Measurements from ENCODE around the gene CES5A. TPM values are rescaled to one million over a fixed set of nuclear protein-coding genes. Genes with fewer than 3 reads are reported as not detected.
A peak's percentile ranks its signal among the peaks of the same experiment; 100 is the strongest.
"Not testable (repeated sequence)": the region's sequence is repeated elsewhere in the genome, so short reads cannot be mapped to it uniquely, and the experiment has no call there.

Gene CES5A
- total RNA-seq, 1 donor from 2014 or later, result 0.51 TPM

DNA sequence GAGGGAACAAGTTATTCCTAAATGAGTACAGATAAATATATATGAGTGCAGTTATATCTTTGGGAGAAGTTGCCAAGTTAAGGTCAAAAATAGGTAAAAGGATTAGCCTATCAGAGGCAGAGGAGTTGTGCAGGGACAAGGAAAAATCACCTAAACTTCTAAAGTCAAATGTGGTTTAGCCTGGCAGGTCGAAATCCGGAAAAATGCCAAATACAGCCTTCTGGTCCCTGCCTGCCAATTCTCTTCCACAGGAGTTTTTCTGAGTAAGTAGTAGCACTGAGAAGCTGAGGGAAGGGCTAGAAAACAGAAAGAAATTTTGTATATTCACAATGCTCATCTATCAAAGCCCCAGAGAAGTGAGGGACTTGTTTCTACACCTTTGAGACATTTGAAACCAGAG lies 17.6 kb upstream of the CES5A start:
- intact Hi-C loops (cut with DNase I), result no loop called here
- DNase-seq (ENCODE audit: missing footprints) (no peak), ATAC-seq (no peak)

- intact Hi-C loops (cut with DNase I), result no loop called here
- DNase-seq (ENCODE audit: missing footprints) (no peak), ATAC-seq (no peak)
Measured at GRCh38 chr16:55889518-55889917, 14.3 kb upstream of the CES5A start.

GRCh38 chr16:55888546-55888945 lies 13.4 kb upstream of the CES5A start:
- intact Hi-C loops (cut with DNase I), result no loop called here
- DNase-seq (ENCODE audit: missing footprints), result no peak
- ATAC-seq, result no peak

- intact Hi-C loops (cut with DNase I), result no loop called here
- DNase-seq (ENCODE audit: missing footprints) (no peak), ATAC-seq (no peak)
Measured at GRCh38 chr16:55876854-55877253, 1.7 kb upstream of the CES5A start.

DNA sequence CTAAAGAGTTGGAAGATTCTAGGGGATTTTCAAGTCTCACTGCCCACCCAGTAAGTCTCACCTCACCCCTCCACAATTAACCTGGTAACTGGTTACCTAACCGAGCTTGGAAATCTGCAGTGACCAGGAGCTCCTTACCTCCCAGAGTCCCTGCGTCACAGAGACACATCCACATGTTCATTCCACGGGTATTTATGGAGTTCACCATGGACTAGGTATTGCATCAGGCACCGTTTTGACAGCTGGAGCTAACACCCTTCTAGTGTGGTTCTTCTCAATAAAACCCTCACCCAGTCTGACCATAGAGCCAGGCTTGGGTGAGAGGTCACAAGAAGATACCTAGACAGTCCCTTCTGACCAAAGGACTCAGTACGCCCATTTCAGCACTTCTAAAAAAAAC lies 2.1 kb downstream of the CES5A start:
- no peak for ATAC-seq
- intact Hi-C loops (cut with DNase I), result no loop called here
- DNase-seq (ENCODE audit: missing footprints), result no peak

- DNase-seq (ENCODE audit: missing footprints) (no peak), ATAC-seq (no peak)
- intact Hi-C loops (cut with DNase I), result no loop called here
Measured at GRCh38 chr16:55872130-55872529, 3.0 kb downstream of the CES5A start.

- intact Hi-C loops (cut with DNase I), result no loop called here
- no peak for DNase-seq (ENCODE audit: missing footprints)
Measured at GRCh38 chr16:55871411-55872038, 3.6 kb downstream of the CES5A start.

GRCh38 chr16:55868980-55869379 lies 6.2 kb downstream of the CES5A start:
- ATAC-seq (no peak), DNase-seq (ENCODE audit: missing footprints) (no peak)
- intact Hi-C loops (cut with DNase I), result no loop called here

More at GRCh38 chr16:55871411-55872038, 3.6 kb downstream of the CES5A start:
- ATAC-seq, result no peak

DNA sequence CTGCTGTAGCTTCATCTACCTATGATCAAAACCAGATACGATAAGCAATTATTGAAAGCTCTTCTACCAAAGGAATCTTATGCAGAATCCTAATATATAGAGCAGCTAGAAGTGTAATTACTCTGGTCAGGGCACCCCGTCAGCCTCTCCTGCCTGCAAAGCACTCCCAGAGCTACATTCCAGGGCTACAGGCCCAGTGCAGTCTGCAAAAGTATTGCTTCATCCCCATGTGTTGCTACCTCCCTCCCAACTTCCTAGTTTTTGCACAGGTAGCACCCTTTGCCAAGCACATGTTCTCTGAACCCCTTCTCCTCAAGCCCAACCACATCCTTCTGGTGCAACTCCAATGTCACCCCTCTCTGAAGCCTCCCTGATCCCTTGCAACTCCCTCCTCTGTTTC lies 7.0 kb downstream of the CES5A start:
- intact Hi-C loops (cut with DNase I), result no loop called here
- DNase-seq (ENCODE audit: missing footprints) (no peak), ATAC-seq (no peak)

DNA sequence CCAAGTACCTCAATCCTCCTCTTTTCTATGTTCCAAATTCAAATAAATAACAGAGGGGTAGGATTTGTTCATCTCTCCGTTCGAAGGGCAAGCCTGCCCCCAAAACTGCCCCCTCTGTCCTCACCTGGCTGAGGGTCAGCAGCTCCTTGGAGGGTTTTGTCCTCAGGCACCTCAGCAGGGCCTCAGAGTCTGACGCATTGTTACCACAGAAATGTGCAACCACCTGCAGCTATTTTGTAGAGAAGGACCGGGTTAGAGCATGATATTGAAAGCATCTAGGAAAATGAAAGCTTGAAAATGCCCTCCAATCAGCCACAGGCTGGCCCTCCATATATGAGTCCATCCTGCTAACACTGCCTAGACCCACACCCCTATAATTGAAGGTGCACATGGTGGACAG lies 13.9 kb downstream of the CES5A start:
- ATAC-seq (no peak), DNase-seq (ENCODE audit: missing footprints) (no peak)
- intact Hi-C loops (cut with DNase I), result no loop called here

DNA sequence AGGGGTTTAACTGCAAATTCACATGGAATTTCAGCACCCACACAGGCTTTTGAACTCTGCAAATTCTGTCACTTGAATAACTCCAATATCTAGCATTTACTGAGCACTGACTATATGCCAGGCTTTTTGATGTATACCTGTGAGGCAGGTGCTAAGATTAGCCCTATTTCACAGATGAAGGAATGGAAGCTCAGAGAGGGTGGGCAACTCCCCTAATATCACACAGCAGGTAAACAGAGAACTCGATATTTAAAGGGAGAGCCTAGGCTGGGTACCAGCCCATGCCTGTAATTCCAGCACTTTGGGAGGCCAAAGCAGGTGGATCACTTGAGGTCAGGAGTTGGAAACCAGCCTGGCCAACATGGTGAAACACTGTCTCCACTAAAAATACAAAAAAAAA lies 17.5 kb downstream of the CES5A start:
- intact Hi-C loops (cut with DNase I); DNase-seq (ENCODE audit: missing footprints); ATAC-seq: not testable (repeated sequence)

DNA sequence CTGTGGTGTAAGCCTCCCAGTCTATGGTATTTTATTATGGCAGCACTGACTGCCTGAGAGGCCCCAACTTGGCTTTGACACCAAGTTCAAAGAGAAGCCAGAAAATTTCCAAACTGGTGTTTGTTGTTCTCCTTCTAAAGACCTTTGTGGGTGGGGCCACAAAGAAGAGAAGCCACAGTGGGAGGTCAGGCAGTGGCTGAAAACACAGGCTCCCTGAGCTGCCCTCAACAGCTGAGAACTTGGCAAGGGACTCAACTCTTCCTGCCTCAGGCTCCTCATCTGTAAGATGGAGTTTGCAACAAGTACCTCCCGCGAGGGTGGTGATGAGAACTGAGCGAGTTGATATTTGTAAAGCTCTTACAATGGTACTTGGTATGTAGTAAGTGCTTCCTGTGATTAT lies 18.2 kb downstream of the CES5A start:
- intact Hi-C loops (cut with DNase I), result no loop called here
- DNase-seq (ENCODE audit: missing footprints), result no peak
- no peak for ATAC-seq

GRCh38 chr16:55853114-55853513 lies 22.1 kb downstream of the CES5A start:
- ATAC-seq (no peak), DNase-seq (ENCODE audit: missing footprints) (no peak)
- intact Hi-C loops (cut with DNase I), result no loop called here

- ATAC-seq (no peak), DNase-seq (ENCODE audit: missing footprints) (no peak)
- intact Hi-C loops (cut with DNase I), result no loop called here
Measured at GRCh38 chr16:55849536-55849935, 25.6 kb downstream of the CES5A start.

- DNase-seq (ENCODE audit: missing footprints) (no peak), ATAC-seq (no peak)
- intact Hi-C loops (cut with DNase I), result no loop called here
Measured at GRCh38 chr16:55846598-55847346, 28.4 kb downstream of the CES5A start.

- no peak for DNase-seq (ENCODE audit: missing footprints)
- intact Hi-C loops (cut with DNase I), result loop anchor here (5.0 kb wide), 1 partner anchor 376 kb away; no protein-coding TSS in a partner anchor
- no peak for ATAC-seq
Measured at GRCh38 chr16:55843105-55843395, 32.1 kb downstream of the CES5A start.

DNA sequence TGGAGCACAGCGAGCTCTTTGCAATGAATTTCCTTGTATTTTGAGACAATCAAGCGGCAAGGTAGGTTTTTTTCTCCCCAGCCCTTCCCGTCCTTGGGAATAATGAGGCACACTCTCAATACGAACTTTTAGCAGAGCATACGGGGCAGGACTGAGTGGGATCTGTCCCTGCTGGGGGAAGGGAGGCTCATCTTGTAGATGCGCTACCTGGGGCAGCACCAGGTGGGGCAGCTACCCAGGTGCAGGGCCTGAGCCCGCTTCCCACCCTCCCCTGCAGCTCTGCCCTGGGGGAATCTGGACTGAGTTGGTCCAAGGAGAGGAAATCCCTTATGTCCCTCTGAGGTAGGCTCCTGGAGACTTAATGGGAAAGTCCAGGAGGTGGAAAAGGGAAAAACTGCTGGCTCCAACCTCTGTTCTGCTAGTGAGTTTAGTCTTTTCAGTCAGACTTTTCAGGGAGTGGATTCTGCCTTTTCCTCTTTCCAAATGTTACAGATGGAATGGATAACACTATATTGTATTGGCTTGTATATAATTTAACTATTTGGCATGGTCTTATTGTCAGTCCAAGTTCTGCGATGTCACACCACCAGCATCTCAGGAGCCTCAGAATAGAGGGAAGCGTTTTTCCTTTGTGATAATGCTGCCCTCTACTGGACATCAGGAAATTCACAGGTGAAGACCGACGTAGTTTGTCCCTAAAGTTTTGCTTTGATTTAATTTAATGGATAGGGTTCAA lies 32.6 kb downstream of the CES5A start:
- ATAC-seq, result no peak
- intact Hi-C loops (cut with DNase I), result loop anchor here (1.0 to 5.0 kb wide), 2 partner anchors 130 to 375 kb away; no protein-coding TSS in a partner anchor
- DNase-seq (ENCODE audit: missing footprints), result no peak

DNA sequence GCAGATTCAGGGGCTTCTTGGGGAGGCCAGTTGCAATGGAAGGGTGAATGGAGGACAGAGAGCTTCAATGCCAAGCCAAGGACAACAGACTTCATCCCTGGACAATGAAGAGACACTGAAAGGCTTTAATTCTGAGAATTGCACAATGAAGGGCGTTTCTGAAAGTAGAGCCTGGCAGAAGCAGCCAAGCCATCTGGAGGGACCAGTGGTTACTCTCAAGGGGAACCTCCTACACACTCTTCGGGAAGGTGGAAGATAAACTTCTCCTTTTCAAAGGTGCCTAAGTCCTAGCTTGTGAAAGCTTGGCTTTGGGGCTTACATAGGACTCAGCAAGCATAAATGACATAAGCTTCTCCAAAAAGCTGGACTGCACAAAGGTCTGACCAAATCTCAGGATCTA lies 36.1 kb downstream of the CES5A start:
- ATAC-seq (peak; percentile 58), DNase-seq (ENCODE audit: missing footprints) (no peak)
- intact Hi-C loops (cut with DNase I), result no loop called here

DNA sequence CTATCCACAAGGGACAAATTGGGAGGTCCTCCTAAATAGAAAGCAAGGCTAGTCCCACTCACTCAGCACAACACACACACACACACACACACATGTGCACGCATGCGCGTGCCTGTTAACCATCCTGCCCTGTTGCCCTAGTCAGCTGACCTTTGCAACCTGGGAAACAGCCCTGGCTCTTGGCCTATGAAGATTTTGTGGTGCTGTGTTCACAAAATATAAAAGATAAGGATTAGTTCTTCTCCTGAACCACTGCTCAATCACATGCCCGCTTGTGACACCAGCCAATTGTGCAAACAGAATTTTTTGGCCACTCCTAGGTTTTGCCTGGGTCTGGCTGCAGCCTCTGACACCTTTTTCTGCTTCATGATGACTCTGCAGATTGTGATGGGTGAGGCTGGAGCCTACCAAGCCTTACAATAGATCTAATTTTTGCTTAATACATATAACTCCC lies 39.0 kb downstream of the CES5A start:
- intact Hi-C loops (cut with DNase I), result no loop called here
- DNase-seq (ENCODE audit: missing footprints) (no peak), ATAC-seq (peak; percentile 37)

DNA sequence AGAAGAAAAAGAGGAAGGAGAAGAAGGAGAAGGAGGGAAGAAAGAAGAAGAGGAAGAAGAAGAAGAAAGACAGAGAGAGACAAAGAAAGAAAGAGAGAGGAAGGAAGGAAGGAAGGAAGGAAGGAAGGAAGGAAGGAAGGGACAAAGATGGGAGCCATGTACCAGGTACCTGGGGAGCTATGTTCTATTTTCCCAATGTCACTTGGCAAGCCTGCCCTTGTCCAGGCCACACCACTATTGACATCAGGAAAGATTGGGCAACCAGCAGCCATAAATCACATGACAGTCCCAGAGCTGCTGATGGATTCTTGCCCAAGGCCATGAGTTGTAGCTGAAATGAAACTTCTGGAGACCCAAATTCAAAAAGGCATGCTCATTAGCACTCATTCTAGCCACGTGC lies 39.6 kb downstream of the CES5A start:
- peak; percentile 56 for ATAC-seq
- intact Hi-C loops (cut with DNase I), result no loop called here
- DNase-seq (ENCODE audit: missing footprints), result no peak
